ENCODE results near the gene MMP14.

The MMP14 gene

GRCh38 chr14:22861651-22862050, 25.3 kb downstream of the MMP14 start:
- no peak for DNase-seq (ENCODE audit: low read depth)

GRCh38 chr14:22864979-22865378, 28.6 kb downstream of the MMP14 start:
- no peak for DNase-seq (ENCODE audit: low read depth)

GRCh38 chr14:22865424-22866405, 29.3 kb downstream of the MMP14 start:
- DNase-seq (ENCODE audit: low read depth) = no peak

GRCh38 chr14:22866874-22867273, 30.5 kb downstream of the MMP14 start:
- DNase-seq (ENCODE audit: low read depth) = no peak

GRCh38 chr14:22870811-22871223, 34.4 kb downstream of the MMP14 start:
- DNase-seq (ENCODE audit: low read depth) = no peak

- DNase-seq (ENCODE audit: low read depth) = peak; percentile 76
Measured at GRCh38 chr14:22871224-22872032, 35.0 kb downstream of the MMP14 start, which contains the start of gene LRP10. TSS of gene LRP10 (plus strand) at chr14:22871740. CDS start at chr14:22872304, 564 bp downstream.

GRCh38 chr14:22872033-22872832, 35.8 kb downstream of the MMP14 start:
- DNase-seq (ENCODE audit: low read depth) = peak; percentile 58

- no peak for DNase-seq (ENCODE audit: low read depth)
Measured at GRCh38 chr14:22872833-22873520, 36.6 kb downstream of the MMP14 start.

- no peak for DNase-seq (ENCODE audit: low read depth)
Measured at GRCh38 chr14:22875003-22875747, 38.8 kb downstream of the MMP14 start.

GRCh38 chr14:22875748-22876319, 39.4 kb downstream of the MMP14 start:
- DNase-seq (ENCODE audit: low read depth) = no peak

- DNase-seq (ENCODE audit: low read depth) = no peak
Measured at GRCh38 chr14:22877000-22877501, 40.7 kb downstream of the MMP14 start.

- no peak for DNase-seq (ENCODE audit: low read depth)
Measured at GRCh38 chr14:22878271-22879246, 42.2 kb downstream of the MMP14 start.

GRCh38 chr14:22882064-22882463, 45.7 kb downstream of the MMP14 start:
- DNase-seq (ENCODE audit: low read depth) = no peak

- DNase-seq (ENCODE audit: low read depth) = no peak
Measured at GRCh38 chr14:22882529-22883172, 46.3 kb downstream of the MMP14 start.

GRCh38 chr14:22883173-22883976, 47.0 kb downstream of the MMP14 start, which contains the start of gene REM2:
TSS of gene REM2 (plus strand) at chr14:22883222. CDS start at chr14:22883288, 66 bp downstream.
- DNase-seq (ENCODE audit: low read depth) = no peak

- DNase-seq (ENCODE audit: low read depth) = no peak
Measured at GRCh38 chr14:22884076-22884737, 47.8 kb downstream of the MMP14 start.

All from activated T-cell treated with anti-CD3 and anti-CD28 coated beads for 48 hours (primary cell).